Renal cortical epithelial cell (primary cell): ENCODE measurements around the gene UGGT1. TPM values are rescaled to one million over a fixed set of nuclear protein-coding genes. Genes with fewer than 3 reads are reported as not detected.

Experiments
- DNase-seq: peaks from one replicate; pipeline ENCODE4 v3.0.0-alpha.2; 2011; ENCODE audit warnings: low read depth
- total RNA-seq: library from RNA; depleted of rRNA; stranded (reverse); fragments of >200 nt; gene quantifications from 2 replicates; pipeline ENCODE4 v1.2.3, GENCODE V29; 2014

Gene UGGT1
- total RNA-seq, 1 donor from 2014 or later: 126 TPM

- DNase-seq: no peak
These were observed 125.1 kb downstream of the UGGT1 start for GRCh38 chr2:128215897-128216642.

GRCh38 chr2:128217671-128218070, 126.7 kb downstream of the UGGT1 start:
- no peak for DNase-seq

GRCh38 chr2:128219891-128220290, 128.9 kb downstream of the UGGT1 start:
- DNase-seq: no peak

- DNase-seq: no peak
These were observed 136.9 kb downstream of the UGGT1 start for GRCh38 chr2:128227862-128228261.

- DNase-seq: peak; percentile 30
These were observed 137.9 kb downstream of the UGGT1 start for GRCh38 chr2:128228894-128229293.

GRCh38 chr2:128232965-128233789, 142.2 kb downstream of the UGGT1 start:
- peak; percentile 26 for DNase-seq

- DNase-seq: no peak
These were observed 142.9 kb downstream of the UGGT1 start for GRCh38 chr2:128233790-128234395.

- DNase-seq: no peak
These were observed 143.6 kb downstream of the UGGT1 start for GRCh38 chr2:128234613-128235012.

GRCh38 chr2:128235581-128235980, 144.6 kb downstream of the UGGT1 start:
- no peak for DNase-seq

- peak; percentile 16 for DNase-seq
These were observed 145.6 kb downstream of the UGGT1 start for GRCh38 chr2:128236491-128237035.

- DNase-seq: no peak
These were observed 146.1 kb downstream of the UGGT1 start for GRCh38 chr2:128237081-128237534.

- no peak for DNase-seq
These were observed 147.1 kb downstream of the UGGT1 start for GRCh38 chr2:128237911-128238697.

GRCh38 chr2:128241896-128242295, 150.9 kb downstream of the UGGT1 start:
- DNase-seq: no peak

Other genes starting within 250 kb of the UGGT1 start
- 16.8 and 32.1 TPM in 2 replicates for gene POLR2D, start 233.0 kb upstream of the UGGT1 start, total RNA-seq
- gene AMMECR1L, start 205.2 kb upstream of the UGGT1 start, total RNA-seq: 21.0 and 27.6 TPM in 2 replicates
- gene SAP130, start 63.1 kb upstream of the UGGT1 start, total RNA-seq: 1.4 and 6.8 TPM in 2 replicates
- 9.2 and 32.4 TPM in 2 replicates for gene HS6ST1, start 227.7 kb downstream of the UGGT1 start, total RNA-seq